HCT116 (cell line): Measurements from ENCODE around the gene AP1M1.

Experiments used
- ATF3 ChIP-seq: IDR thresholded peaks from 2 replicates; pipeline ENCODE4 v1.6.1; 2012
- CEBPB ChIP-seq: IDR thresholded peaks from 2 replicates; pipeline ENCODE4 v1.6.1; 2012; ENCODE audit warnings: low read depth
- CTCF ChIP-seq, 3 experiments: fragments of 200-600 bp in 1 of 3; sonication (generic) in 1 of 3; IDR thresholded peaks in 2 of 3; conservative IDR thresholded peaks in 1 of 3; 2 replicates each; pipeline ENCODE4 v1.5.1; 2012 to 2017; ENCODE audit warnings: low read depth in 2 of 3, low read length in 2 of 3, antibody characterized with exemption in 1 of 3, borderline replicate concordance in 1 of 3, control low read depth in 1 of 3, mild to moderate bottlenecking in 1 of 3, mixed read lengths in 1 of 3, mixed run types in 1 of 3, moderate library complexity in 1 of 3; ENCODE audit not compliant: insufficient read depth in 1 of 3
- EGR1 ChIP-seq: IDR thresholded peaks from 2 replicates; pipeline ENCODE4 v1.6.1; 2012; ENCODE audit warnings: low read depth
- MAX ChIP-seq: IDR thresholded peaks from 2 replicates; pipeline ENCODE4 v1.6.1; 2012
- POLR2A ChIP-seq: IDR thresholded peaks from 2 replicates; pipeline ENCODE4 v1.7.0; 2011; ENCODE audit warnings: borderline replicate concordance; ENCODE audit not compliant: insufficient read depth, insufficient read length; ENCODE audit errors: extremely low read depth
- POLR2AphosphoS5 ChIP-seq: IDR thresholded peaks from 2 replicates; pipeline ENCODE4 v1.6.1; 2011; ENCODE audit warnings: mild to moderate bottlenecking, low read depth, low read length, moderate library complexity
- RAD21 ChIP-seq: IDR thresholded peaks from 2 replicates; pipeline ENCODE4 v1.6.1; 2012; ENCODE audit warnings: low read depth, mild to moderate bottlenecking
- REST ChIP-seq: IDR thresholded peaks from 2 replicates; pipeline ENCODE4 v1.6.1; 2012; ENCODE audit warnings: low read depth
- SIN3A ChIP-seq: IDR thresholded peaks from 2 replicates; pipeline ENCODE4 v1.6.1; 2012; ENCODE audit warnings: low read depth
- SRF ChIP-seq: IDR thresholded peaks from 2 replicates; pipeline ENCODE4 v1.6.1; 2012; ENCODE audit warnings: low read depth
- ZNF274 ChIP-seq: fragments of 200-500 bp; sonication (Bioruptor generic); IDR thresholded peaks from 2 replicates; pipeline ENCODE4 v1.6.1; 2014; ENCODE audit warnings: mild to moderate bottlenecking, low read depth, low read length, inconsistent platforms
- TF ChIP-seq, protein P1 (sequence below): IDR thresholded peaks from 2 replicates; pipeline ENCODE4 v1.6.1; 2011; ENCODE audit warnings: mild to moderate bottlenecking, low read length, moderate library complexity; ENCODE audit not compliant: insufficient replicate concordance; ENCODE audit errors: extremely low read depth

DNA sequence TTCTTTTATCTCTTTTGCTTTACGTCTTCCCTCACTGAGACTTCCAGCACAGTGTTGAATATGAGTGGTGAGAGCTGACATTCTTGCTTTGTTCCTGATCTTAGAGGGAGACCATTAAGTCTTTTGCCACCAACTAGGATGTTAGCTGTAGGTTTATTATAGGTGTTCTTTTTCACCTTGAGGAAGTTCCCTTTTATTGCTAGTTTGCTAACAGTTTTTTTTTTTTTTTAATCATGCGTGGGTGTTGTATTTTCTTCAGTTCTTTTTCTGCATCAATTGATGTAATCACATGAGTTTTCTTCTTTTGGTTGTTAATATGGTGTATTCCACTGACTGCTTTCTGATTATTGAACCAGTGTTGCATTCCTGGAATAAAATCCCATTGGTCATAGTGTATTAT, 21.1 kb downstream of the AP1M1 start:
- TF ChIP-seq CTCF (IDR thresholded peaks at IDR 0.05 in 2 of 3, conservative IDR thresholded peaks at IDR 0.05 in 1 of 3; ENCODE audit: borderline replicate concordance in 1 of 3, insufficient read depth in 1 of 3, low read depth in 2 of 3, low read length in 2 of 3) (no peak), RAD21 (no peak), POLR2AphosphoS5 (no peak), EGR1 (no peak), SRF (no peak), POLR2A (no peak), REST (no peak), ZNF274 (no peak), CEBPB (no peak), ATF3 (no peak), SIN3A (no peak), MAX (no peak)
- TF ChIP-seq, protein P1, sequence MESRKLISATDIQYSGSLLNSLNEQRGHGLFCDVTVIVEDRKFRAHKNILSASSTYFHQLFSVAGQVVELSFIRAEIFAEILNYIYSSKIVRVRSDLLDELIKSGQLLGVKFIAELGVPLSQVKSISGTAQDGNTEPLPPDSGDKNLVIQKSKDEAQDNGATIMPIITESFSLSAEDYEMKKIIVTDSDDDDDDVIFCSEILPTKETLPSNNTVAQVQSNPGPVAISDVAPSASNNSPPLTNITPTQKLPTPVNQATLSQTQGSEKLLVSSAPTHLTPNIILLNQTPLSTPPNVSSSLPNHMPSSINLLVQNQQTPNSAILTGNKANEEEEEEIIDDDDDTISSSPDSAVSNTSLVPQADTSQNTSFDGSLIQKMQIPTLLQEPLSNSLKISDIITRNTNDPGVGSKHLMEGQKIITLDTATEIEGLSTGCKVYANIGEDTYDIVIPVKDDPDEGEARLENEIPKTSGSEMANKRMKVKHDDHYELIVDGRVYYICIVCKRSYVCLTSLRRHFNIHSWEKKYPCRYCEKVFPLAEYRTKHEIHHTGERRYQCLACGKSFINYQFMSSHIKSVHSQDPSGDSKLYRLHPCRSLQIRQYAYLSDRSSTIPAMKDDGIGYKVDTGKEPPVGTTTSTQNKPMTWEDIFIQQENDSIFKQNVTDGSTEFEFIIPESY, result no peak
